ENCODE measurements around the gene ALG2. TPM values are rescaled to one million over a fixed set of nuclear protein-coding genes. Genes with fewer than 3 reads are reported as not detected.

The ALG2 gene
- total RNA-seq, 1 donor from 2014 or later: 25.0 TPM

DNA sequence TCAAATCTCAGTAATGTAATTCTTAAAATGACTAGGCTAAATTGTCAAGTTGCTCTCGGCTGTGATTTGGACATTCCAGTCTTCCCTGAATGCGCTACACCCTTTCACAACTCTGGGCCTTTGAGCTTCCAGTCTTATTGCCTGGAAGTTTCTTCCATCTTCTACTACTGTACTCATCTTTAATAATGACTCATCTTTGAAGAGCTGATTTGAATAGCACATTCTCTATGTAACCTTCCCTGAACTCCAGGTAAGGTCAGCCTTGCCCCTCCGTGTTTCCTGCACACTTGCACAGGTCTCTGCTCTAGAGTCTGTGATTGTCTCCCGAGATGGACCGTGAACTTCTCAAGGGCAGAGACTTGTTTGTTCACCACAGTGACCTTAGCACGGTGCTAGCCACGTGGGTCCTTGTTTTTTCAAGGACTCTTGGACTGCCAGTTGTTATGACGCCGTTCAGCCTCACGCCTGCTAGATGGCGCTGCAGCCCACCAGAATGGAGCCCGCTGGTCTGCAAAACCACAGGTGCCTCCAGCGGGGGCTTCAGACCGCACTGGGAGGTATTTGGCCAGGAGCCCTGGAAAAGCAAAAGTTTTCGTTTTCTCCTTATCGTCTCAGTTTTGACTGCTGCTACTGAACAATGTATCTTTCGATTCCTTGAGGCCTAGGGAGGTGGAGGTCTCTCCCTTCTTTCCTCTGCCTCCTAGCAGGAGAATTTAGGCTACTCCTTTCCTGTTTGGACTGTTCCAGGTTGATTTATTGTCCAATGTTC lies 44.7 kb upstream of the ALG2 start:
- H3K4me1 Mint-ChIP-seq: no peaks in the 10 kb centered on the region
- Histone ChIP-seq H3K27ac (no peak overlapping the region), H3F3A (ENCODE audit: low read depth) (no peaks in the 10 kb centered on the region), H3K9ac (no peak overlapping the region), H4K20me1 (ENCODE audit: low read depth) (no peaks in the 10 kb centered on the region), H3K27me3 (no peaks in the 10 kb centered on the region), H2AFZ (replicated peaks) (no peak overlapping the region), H3K4me2 (no peak overlapping the region), H3K4me1 (no peaks in the 10 kb centered on the region), H3K36me3 (no peaks in the 10 kb centered on the region), H3K4me3 (no peak overlapping the region), H3K9me3 (ENCODE audit: low read depth) (no peaks in the 10 kb centered on the region), H3K79me2 (ENCODE audit: low read depth) (no peaks in the 10 kb centered on the region)
- H3K9me3 Mint-ChIP-seq: no peaks in the 10 kb centered on the region
- peak; percentile 86 for DNase-seq (ENCODE audit: low spot score)
- H3K27ac Mint-ChIP-seq: no peak overlapping the region
- H3K4me3 Mint-ChIP-seq: no peak overlapping the region
- TF ChIP-seq, protein P1, sequence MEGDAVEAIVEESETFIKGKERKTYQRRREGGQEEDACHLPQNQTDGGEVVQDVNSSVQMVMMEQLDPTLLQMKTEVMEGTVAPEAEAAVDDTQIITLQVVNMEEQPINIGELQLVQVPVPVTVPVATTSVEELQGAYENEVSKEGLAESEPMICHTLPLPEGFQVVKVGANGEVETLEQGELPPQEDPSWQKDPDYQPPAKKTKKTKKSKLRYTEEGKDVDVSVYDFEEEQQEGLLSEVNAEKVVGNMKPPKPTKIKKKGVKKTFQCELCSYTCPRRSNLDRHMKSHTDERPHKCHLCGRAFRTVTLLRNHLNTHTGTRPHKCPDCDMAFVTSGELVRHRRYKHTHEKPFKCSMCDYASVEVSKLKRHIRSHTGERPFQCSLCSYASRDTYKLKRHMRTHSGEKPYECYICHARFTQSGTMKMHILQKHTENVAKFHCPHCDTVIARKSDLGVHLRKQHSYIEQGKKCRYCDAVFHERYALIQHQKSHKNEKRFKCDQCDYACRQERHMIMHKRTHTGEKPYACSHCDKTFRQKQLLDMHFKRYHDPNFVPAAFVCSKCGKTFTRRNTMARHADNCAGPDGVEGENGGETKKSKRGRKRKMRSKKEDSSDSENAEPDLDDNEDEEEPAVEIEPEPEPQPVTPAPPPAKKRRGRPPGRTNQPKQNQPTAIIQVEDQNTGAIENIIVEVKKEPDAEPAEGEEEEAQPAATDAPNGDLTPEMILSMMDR (IDR thresholded peaks at IDR 0.05): peak; percentile 98
- TF ChIP-seq EZH2phosphoT487 (IDR thresholded peaks at IDR 0.05): no peak
- no peak for TF ChIP-seq EZH2 (IDR thresholded peaks at IDR 0.05)
- H3K27me3 Mint-ChIP-seq (ENCODE audit: insufficient read depth, low read depth): no peaks in the 10 kb centered on the region
- H3K36me3 Mint-ChIP-seq: no peaks in the 10 kb centered on the region

DNA sequence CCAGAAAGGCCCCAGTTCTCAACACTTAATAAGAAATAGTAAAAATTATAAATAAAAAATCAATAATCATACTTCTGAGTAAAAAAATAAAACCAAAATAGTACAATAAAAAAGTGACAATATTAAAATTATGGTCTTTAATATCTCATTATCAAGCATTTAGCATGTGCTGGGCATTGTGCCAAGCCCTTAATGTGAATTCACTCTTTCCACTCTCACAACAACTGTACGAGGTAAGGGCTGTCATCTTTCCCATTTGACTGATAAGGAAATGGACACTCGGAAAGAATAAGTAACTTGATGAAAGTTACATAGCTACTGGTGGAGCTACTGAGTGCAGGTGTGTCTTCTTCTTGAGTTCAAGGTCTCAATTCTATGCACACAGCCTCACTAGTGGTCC lies 43.9 kb upstream of the ALG2 start:
- Mint-ChIP-seq H3K4me3 (no peak overlapping the region), H3K4me1 (no peaks in the 10 kb centered on the region), H3K9me3 (no peaks in the 10 kb centered on the region), H3K27ac (no peak overlapping the region), H3K36me3 (no peaks in the 10 kb centered on the region), H3K27me3 (ENCODE audit: insufficient read depth, low read depth) (no peaks in the 10 kb centered on the region)
- Histone ChIP-seq H3K4me2 (no peak overlapping the region), H3K4me1 (no peaks in the 10 kb centered on the region), H3K27me3 (no peaks in the 10 kb centered on the region), H3F3A (ENCODE audit: low read depth) (no peaks in the 10 kb centered on the region), H2AFZ (replicated peaks) (no peak overlapping the region), H3K79me2 (ENCODE audit: low read depth) (no peaks in the 10 kb centered on the region), H3K9me3 (ENCODE audit: low read depth) (no peaks in the 10 kb centered on the region), H3K27ac (no peak overlapping the region), H4K20me1 (ENCODE audit: low read depth) (no peaks in the 10 kb centered on the region), H3K9ac (no peak overlapping the region), H3K36me3 (no peaks in the 10 kb centered on the region), H3K4me3 (no peak overlapping the region)
- TF ChIP-seq EZH2phosphoT487 (IDR thresholded peaks at IDR 0.05): no peak
- TF ChIP-seq, protein P1 (IDR thresholded peaks at IDR 0.05): no peak
- no peak for TF ChIP-seq EZH2 (IDR thresholded peaks at IDR 0.05)
- no peak for DNase-seq (ENCODE audit: low spot score)

DNA sequence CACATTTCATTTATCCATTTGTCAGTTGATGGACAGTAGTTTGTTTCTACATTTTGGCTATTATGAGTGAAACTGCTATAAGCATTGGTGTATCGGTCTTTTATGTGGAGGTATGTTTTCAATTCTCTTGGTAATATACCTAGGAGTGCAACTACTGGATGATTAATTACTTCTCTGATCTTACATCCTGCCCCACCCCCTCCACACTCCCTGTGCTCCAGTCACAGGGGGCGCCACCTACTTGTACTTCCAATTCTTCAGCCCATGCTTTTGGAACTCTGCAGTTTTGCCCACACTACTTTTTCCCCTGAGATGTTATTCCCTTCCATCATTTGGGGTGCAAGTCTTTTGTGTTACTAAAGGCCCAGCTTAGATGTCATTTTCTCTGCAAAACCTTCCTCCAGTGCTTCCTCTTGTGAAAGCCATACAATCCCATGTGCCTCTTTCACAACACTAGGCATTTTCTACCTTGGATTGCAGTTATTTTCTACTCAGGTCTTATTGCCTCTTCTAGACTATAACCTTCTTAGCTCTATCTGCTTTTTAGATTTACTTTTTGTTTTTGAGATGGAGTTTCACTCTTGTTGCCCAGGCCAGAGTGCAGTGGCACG lies 42.4 kb upstream of the ALG2 start:
- no peaks in the 10 kb centered on the region for H3K4me1 Mint-ChIP-seq
- no peak overlapping the region for H3K27ac Mint-ChIP-seq
- no peaks in the 10 kb centered on the region for H3K36me3 ChIP-seq
- TF ChIP-seq EZH2 (IDR thresholded peaks at IDR 0.05): no peak
- no peak for TF ChIP-seq EZH2phosphoT487 (IDR thresholded peaks at IDR 0.05)
- TF ChIP-seq, protein P1 (IDR thresholded peaks at IDR 0.05): peak; percentile 49
- H4K20me1 ChIP-seq (ENCODE audit: low read depth): no peaks in the 10 kb centered on the region
- H3K27ac ChIP-seq: no peak overlapping the region
- no peaks in the 10 kb centered on the region for H3F3A ChIP-seq (ENCODE audit: low read depth)
- no peaks in the 10 kb centered on the region for H3K9me3 Mint-ChIP-seq
- H3K79me2 ChIP-seq (ENCODE audit: low read depth): no peaks in the 10 kb centered on the region
- no peak overlapping the region for H2AFZ ChIP-seq (replicated peaks)
- H3K4me2 ChIP-seq: no peak overlapping the region
- no peak overlapping the region for H3K4me3 ChIP-seq
- no peaks in the 10 kb centered on the region for H3K36me3 Mint-ChIP-seq
- H3K27me3 Mint-ChIP-seq (ENCODE audit: insufficient read depth, low read depth): no peaks in the 10 kb centered on the region
- no peak overlapping the region for H3K4me3 Mint-ChIP-seq
- peaks cover 5% of the 10 kb centered on the region for H3K4me1 ChIP-seq
- H3K27me3 ChIP-seq: no peaks in the 10 kb centered on the region
- DNase-seq (ENCODE audit: low spot score): peak; percentile 39
- H3K9me3 ChIP-seq (ENCODE audit: low read depth): no peaks in the 10 kb centered on the region
- no peak overlapping the region for H3K9ac ChIP-seq
